Type B pancreatic cell (in vitro differentiated cells): ENCODE measurements around the gene MKNK2. TPM values are rescaled to one million over a fixed set of nuclear protein-coding genes. Genes with fewer than 3 reads are reported as not detected.
A peak's percentile ranks its signal among the peaks of the same experiment; 100 is the strongest.

Experiments used
- DNase-seq: peaks from one replicate; pipeline ENCODE4 v3.0.0; 2021; ENCODE audit warnings: mixed read lengths; ENCODE audit not compliant: unreplicated experiment; ENCODE audit errors: extremely low spot score
- H3K27ac Mint-ChIP-seq: 2 replicates; pipeline ENCODE4 v1.8.0; 2021; ENCODE audit warnings: mild to moderate bottlenecking, mixed read lengths
- H3K27me3 Mint-ChIP-seq: 2 replicates; pipeline ENCODE4 v1.8.0; 2021; ENCODE audit warnings: mixed read lengths
- H3K36me3 Mint-ChIP-seq: 2 replicates; pipeline ENCODE4 v1.8.0; 2021; ENCODE audit warnings: mixed read lengths
- H3K4me1 Mint-ChIP-seq: one replicate; pipeline ENCODE4 v1.8.0; 2021; ENCODE audit warnings: mixed read lengths; ENCODE audit not compliant: unreplicated experiment
- H3K4me3 Mint-ChIP-seq: 2 replicates; pipeline ENCODE4 v1.8.0; 2021; ENCODE audit warnings: mild to moderate bottlenecking, mixed read lengths
- H3K9me3 Mint-ChIP-seq: 2 replicates; pipeline ENCODE4 v1.8.0; 2021; ENCODE audit warnings: mixed read lengths
- total RNA-seq: library from RNA; stranded (reverse); gene quantifications from 2 replicates; pipeline ENCODE4 v1.2.1, GENCODE V29; 2021; ENCODE audit warnings: low replicate concordance
- TF ChIP-seq, protein P1 (sequence below): fragments of 200-600 bp; sonication (generic); conservative IDR thresholded peaks from 2 replicates; pipeline ENCODE4 v1.5.0; 2021; ENCODE audit warnings: antibody characterized with exemption, mild to moderate bottlenecking

The MKNK2 gene
- total RNA-seq, 1 donor from 2014 or later = 118 TPM

DNA sequence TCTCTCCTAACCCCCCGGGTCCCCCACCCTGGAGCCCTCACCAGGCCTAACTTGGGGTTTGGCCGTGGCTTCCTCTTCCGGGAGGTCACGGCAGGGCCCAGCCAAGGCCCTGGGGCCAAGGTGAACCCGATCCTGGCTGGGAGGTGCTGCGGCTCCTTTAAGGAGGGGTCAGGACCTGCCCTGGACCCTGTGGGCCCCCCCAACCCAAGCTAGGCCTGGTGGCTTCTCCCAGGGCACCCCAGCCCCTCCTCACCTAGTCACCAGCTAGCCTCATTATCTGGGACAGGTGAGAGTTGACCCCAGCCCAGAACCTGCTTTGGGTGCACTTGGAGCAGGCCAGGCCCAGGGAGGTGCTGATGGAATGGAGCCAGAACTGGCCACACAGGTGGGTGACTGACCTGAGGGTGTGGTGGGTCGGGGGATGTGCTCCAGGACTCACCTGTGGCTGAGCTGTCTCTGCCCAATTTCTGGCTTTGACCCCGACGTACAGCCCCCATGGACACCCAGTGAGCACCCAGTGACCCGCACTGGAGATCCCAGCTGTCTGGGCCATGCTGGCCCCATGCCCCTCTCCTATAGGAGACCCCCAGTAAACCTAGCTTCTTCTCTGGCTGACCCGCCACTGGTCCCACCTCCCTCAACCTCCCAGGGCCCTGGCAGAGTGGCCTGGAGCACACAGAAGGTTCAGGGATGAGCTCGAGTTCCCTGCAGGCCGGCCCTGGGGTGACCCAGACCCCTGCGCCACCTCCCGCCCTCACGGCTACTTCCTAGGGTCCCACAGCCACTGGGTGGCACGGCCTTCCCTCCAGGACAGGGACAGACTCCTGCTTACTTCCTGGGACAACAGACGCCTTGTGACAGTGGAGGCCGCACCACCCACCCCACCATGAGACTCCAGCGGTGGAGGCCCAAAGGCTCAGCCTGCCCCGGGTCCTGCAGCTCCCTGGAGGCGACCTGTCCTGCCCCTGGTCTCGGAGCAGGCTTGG is 6.7 kb upstream of the MKNK2 start:
- Mint-ChIP-seq H3K4me3 (no peak overlapping the region), H3K4me1 (peaks cover 17% of the 10 kb centered on the region), H3K27me3 (no peaks in the 10 kb centered on the region), H3K27ac (peak overlapping the region; percentile 70), H3K9me3 (no peaks in the 10 kb centered on the region), H3K36me3 (no peaks in the 10 kb centered on the region)
- TF ChIP-seq, protein P1, sequence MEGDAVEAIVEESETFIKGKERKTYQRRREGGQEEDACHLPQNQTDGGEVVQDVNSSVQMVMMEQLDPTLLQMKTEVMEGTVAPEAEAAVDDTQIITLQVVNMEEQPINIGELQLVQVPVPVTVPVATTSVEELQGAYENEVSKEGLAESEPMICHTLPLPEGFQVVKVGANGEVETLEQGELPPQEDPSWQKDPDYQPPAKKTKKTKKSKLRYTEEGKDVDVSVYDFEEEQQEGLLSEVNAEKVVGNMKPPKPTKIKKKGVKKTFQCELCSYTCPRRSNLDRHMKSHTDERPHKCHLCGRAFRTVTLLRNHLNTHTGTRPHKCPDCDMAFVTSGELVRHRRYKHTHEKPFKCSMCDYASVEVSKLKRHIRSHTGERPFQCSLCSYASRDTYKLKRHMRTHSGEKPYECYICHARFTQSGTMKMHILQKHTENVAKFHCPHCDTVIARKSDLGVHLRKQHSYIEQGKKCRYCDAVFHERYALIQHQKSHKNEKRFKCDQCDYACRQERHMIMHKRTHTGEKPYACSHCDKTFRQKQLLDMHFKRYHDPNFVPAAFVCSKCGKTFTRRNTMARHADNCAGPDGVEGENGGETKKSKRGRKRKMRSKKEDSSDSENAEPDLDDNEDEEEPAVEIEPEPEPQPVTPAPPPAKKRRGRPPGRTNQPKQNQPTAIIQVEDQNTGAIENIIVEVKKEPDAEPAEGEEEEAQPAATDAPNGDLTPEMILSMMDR = no peak
- no peak for DNase-seq

DNA sequence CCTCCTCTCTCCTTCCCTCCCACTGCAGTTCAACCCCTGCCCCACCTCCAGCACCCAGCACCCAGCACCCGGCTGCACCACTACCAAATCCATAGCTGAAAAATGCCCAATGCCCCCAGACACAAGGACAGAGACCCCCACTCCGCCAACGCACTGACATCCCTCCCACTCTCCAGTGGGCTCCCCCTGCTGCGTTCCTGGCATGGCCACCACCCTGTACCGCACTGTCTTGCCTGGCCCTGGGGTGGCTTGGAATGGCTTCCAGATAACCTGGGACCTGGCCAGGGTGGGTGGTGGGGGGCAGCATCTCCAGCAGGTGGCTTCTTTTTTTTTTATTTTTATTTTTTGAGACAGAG is 5.8 kb upstream of the MKNK2 start:
- H3K4me1 Mint-ChIP-seq = peaks cover 9% of the 10 kb centered on the region
- no peak overlapping the region for H3K4me3 Mint-ChIP-seq
- no peaks in the 10 kb centered on the region for H3K9me3 Mint-ChIP-seq
- no peak for DNase-seq
- no peaks in the 10 kb centered on the region for H3K36me3 Mint-ChIP-seq
- TF ChIP-seq, protein P1 = no peak
- no peaks in the 10 kb centered on the region for H3K27me3 Mint-ChIP-seq
- H3K27ac Mint-ChIP-seq = no peak overlapping the region

DNA sequence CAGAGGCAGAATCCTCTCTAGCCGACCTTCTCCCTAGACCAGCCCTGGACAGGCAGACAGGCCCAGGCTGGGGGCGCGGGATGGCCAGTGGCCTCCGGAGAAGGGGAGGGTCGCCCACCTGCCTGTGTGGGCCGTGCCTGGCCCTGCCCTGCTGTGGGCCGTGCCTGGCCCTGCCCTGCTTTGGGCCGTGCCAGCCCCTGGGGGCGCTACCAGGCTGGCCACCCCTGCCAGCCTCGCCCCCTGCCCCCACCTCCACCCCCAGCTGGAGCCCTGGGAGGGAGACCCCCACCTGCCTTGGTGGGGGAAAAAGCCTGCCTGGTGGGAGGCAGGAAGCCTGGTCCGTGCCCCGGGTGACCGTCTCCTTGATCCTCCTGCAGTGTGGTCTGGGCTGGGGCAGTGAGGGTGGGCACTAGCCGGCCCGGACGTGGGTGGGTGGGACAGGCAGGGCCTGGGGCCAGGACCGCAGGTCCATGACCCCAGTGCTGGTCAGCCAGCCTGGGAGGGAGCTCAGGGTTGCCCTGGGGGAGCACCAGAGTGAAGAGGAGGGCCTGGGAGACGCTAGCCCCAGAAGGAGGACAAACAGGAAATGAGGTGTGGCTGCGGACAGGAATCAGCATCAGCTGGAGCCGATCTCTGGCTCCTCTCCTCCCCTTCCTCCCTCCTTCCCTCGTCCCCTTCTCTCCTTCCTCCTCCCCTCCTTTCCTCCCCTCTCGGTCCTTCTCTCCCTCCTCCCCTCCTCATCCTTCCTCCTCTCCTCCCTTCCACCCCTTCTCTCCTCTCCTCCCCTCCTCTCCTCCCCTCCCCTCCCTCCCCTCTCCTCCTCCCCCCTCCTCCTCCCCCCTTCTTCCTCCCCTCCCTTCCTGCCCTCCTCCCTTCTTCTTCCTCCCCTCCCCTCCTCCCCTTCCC is 5.1 kb upstream of the MKNK2 start:
- DNase-seq = peak; percentile 69
- no peaks in the 10 kb centered on the region for H3K36me3 Mint-ChIP-seq
- no peaks in the 10 kb centered on the region for H3K27me3 Mint-ChIP-seq
- TF ChIP-seq, protein P1 = no peak
- H3K4me3 Mint-ChIP-seq = peak overlapping the region; percentile 41
- H3K4me1 Mint-ChIP-seq = peaks cover 9% of the 10 kb centered on the region
- peak overlapping the region; percentile 39 for H3K27ac Mint-ChIP-seq
- no peaks in the 10 kb centered on the region for H3K9me3 Mint-ChIP-seq

DNA sequence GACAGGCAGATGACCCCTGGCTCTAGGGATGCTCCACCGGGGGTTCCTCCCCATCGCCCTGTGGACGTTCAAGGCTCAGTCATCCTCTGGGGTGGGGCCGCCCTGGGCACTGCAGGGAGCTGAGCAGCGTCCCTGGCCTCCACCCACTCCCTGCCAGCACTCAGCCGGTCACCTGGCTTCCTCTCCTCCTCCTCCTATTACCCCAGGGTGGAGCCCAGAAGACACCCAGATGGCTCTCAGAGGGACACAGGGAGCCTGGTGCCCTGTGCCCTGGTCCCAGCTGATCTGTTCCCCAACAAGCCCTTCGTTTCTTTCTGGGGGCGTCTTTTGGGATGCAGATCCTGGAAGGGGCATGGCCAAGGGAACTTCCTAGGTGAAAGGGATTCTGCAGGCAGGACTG is 3.7 kb upstream of the MKNK2 start:
- H3K27ac Mint-ChIP-seq = peak overlapping the region; percentile 39
- TF ChIP-seq, protein P1 = no peak
- H3K4me3 Mint-ChIP-seq = no peak overlapping the region
- no peak for DNase-seq
- no peaks in the 10 kb centered on the region for H3K36me3 Mint-ChIP-seq
- no peaks in the 10 kb centered on the region for H3K27me3 Mint-ChIP-seq
- H3K9me3 Mint-ChIP-seq = no peaks in the 10 kb centered on the region
- H3K4me1 Mint-ChIP-seq = peaks cover 5% of the 10 kb centered on the region

DNA sequence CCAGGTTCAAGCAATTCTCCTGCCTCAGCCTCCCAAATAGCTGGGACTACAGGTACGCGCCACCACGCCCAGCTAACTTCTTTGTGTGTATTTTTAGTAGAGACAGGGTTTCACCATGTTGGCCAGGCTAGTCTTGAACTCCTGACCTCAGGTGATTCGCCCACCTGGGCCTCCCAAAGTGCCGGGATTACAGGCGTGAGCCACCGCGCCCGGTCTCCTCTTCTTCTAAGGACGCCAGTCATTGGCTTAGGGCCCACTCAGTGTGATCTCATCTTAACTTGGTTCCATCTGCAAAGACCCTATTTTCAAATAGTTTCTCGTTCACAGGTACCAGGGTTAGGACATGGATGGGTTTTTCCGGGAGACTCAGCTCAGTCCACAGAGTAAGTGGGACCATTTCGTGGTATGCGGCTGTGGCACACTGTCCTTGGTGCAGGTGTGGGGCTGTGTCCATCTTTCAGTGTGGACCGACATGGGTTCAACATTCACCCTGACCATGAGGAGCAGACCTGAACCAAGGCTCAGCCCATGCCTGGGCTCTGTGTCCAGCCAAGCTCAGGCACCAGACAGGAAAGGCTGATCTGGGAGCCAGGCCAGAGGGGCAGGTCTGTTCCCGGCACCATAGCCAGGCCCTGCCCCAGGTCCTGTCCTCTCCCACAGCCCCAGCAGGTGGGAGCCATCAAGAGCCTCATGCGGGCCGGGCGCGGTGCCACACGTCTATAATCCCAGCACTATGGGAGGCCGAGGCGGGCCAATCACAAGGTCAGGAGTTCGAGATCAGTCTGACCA is 2.8 kb upstream of the MKNK2 start:
- Mint-ChIP-seq H3K27ac (no peak overlapping the region), H3K27me3 (no peaks in the 10 kb centered on the region)

More for the DNA sequence above, 2.8 kb upstream of the MKNK2 start:
- DNase-seq = no peak
- H3K4me3 Mint-ChIP-seq = no peak overlapping the region
- TF ChIP-seq, protein P1 = no peak
- no peaks in the 10 kb centered on the region for H3K9me3 Mint-ChIP-seq
- H3K36me3 Mint-ChIP-seq = no peaks in the 10 kb centered on the region
- peaks cover 5% of the 10 kb centered on the region for H3K4me1 Mint-ChIP-seq
